Measurements from ENCODE around the gene METAP1D. TPM values are rescaled to one million over a fixed set of nuclear protein-coding genes. Genes with fewer than 3 reads are reported as not detected.
"Not testable (repeated sequence)": the region's sequence is repeated elsewhere in the genome, so short reads cannot be mapped to it uniquely, and the experiment has no call there.

METAP1D gene
- total RNA-seq, 2 experiments from 2014 or later = 4.9 to 5.5 TPM

DNA sequence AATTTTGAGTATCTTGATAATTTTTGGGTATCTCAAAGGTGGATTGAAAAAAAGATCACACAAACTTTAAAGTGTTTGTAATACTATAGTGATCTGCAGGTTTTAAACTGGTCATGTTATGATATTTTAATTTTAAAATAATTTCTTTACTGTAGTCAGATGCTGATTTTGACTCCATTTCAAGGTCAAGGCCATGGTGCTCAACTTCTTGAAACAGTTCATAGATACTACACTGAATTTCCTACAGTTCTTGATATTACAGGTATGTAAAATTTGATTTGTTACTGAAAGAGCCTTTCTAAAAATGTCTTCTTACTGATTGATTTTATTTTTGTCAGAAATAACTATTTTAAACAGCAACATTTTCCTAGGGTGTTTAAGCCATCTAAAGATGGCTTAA lies 33.1 kb upstream of the METAP1D start:
- peaks cover 31% of the 10 kb centered on the region for H3K36me3 Mint-ChIP-seq (ENCODE audit: low read depth)
- ChIA-PET CTCF (no interaction called here), POLR2A (no interaction called here)
- H3K4me1 Mint-ChIP-seq = peaks cover 33% of the 10 kb centered on the region
- no peaks in the 10 kb centered on the region for H3K9me3 Mint-ChIP-seq
- DNase-seq = no peak
- H3K27ac Mint-ChIP-seq = no peak overlapping the region
- no peaks in the 10 kb centered on the region for H3K27me3 Mint-ChIP-seq
- no peak overlapping the region for H3K4me3 Mint-ChIP-seq

DNA sequence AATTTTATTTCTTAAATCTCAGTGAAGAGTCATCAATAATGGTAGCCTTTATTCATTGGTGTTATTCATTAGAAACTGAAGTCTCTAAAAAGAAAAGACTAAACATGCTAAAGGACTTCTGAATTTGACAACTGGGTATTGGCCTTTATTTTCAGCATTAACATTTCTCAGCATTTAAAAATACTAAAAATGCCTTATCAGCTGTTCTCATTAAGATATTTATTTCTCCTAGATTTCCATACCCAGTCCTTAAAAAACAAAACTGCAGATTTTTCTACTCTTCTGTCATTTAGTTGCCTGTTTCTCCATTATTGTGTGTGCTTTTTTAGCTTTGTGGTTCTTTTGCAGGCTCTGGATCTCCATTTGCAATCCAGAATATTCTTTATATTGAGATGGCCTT lies 31.2 kb upstream of the METAP1D start:
- no peaks in the 10 kb centered on the region for H3K9me3 Mint-ChIP-seq
- CTCF ChIA-PET = interaction anchor here (1.5 kb wide), 1 partner anchor 9 kb away, joined by 4 read pairs; no protein-coding TSS in a partner anchor
- H3K36me3 Mint-ChIP-seq (ENCODE audit: low read depth) = peaks cover 40% of the 10 kb centered on the region
- H3K4me1 Mint-ChIP-seq = peaks cover 34% of the 10 kb centered on the region
- no peak for DNase-seq
- no peak overlapping the region for H3K27ac Mint-ChIP-seq
- no peaks in the 10 kb centered on the region for H3K27me3 Mint-ChIP-seq
- POLR2A ChIA-PET = no interaction called here
- no peak overlapping the region for H3K4me3 Mint-ChIP-seq

DNA sequence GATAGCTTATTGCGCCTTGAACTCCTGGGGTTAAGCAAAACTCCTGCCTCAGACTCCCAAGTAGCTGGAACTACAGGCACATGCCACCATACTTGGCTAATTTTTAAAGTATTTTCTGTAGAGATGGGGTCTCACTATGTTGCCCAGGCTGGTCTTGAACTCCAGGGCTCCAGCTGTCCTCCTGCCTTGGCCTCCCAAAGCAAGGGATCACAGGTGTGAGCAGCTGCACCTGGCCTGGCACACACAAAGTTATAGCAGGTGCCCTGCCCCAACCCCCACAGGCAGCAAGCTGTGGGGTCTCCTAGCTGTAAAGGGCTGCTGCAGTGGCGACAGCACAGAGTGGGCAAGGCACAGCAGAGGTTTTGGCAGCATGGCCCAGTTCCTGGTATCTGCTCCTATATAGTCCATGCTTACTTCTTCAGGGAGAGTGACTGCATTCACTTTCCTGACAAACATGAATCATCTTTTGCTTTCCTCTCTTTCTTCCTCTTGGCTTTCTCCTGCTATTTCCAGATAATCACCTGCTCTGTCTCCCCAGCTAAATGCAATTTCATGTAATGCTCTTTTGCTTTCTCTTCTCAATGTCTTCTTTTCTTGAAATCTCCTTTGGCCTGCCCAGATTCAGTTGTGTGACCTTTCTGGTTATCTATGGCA lies 27.3 kb upstream of the METAP1D start:
- CTCF ChIA-PET = interaction anchor here (0.9 kb wide), 1 partner anchor 48 kb away, joined by 4 read pairs; no protein-coding TSS in a partner anchor
- Mint-ChIP-seq H3K27me3 (no peaks in the 10 kb centered on the region), H3K27ac (no peak overlapping the region), H3K9me3 (no peaks in the 10 kb centered on the region), H3K4me1 (peaks cover 6% of the 10 kb centered on the region), H3K4me3 (no peak overlapping the region), H3K36me3 (ENCODE audit: low read depth) (peaks cover 41% of the 10 kb centered on the region)
- POLR2A ChIA-PET = no interaction called here
- DNase-seq = no peak

GRCh38 chr2:171979103-171979502 lies 20.6 kb upstream of the METAP1D start:
- no peak for DNase-seq
- ChIA-PET CTCF (no interaction called here), POLR2A (no interaction called here)
- no peaks in the 10 kb centered on the region for H3K4me1 Mint-ChIP-seq
- H3K4me3 Mint-ChIP-seq = no peak overlapping the region
- no peaks in the 10 kb centered on the region for H3K27me3 Mint-ChIP-seq
- peaks cover 63% of the 10 kb centered on the region for H3K36me3 Mint-ChIP-seq (ENCODE audit: low read depth)
- no peak overlapping the region for H3K27ac Mint-ChIP-seq
- H3K9me3 Mint-ChIP-seq = no peaks in the 10 kb centered on the region

GRCh38 chr2:171983924-171984323 lies 15.8 kb upstream of the METAP1D start:
- DNase-seq, H3K4me1 Mint-ChIP-seq, H3K27ac Mint-ChIP-seq, POLR2A ChIA-PET, H3K4me3 Mint-ChIP-seq, H3K9me3 Mint-ChIP-seq, CTCF ChIA-PET, H3K27me3 Mint-ChIP-seq: not testable (repeated sequence)
- peaks cover 41% of the 10 kb centered on the region for H3K36me3 Mint-ChIP-seq (ENCODE audit: low read depth)

DNA sequence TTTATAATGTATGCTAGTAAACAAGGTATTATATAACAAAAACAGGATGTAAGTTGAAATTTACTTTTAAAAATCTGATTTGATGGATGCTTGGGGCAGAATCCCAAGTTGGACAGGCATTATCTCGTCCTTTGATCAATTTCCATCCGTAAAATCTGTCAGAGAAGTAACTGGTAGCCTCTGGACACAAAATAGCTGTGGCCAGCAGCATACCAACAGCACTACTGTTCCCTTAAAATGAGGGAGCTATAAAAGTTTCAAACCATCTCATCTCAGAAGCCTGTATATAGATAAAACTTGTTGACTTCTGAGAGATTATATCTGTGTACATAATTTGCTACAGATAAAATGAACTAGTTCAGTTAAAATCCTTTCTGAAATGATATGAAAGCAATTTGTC lies 14.7 kb upstream of the METAP1D start:
- POLR2A ChIA-PET = interaction anchor here (0.6 kb wide), 1 partner anchor 1215 kb away, joined by 3 read pairs; the partner anchor contains the start of gene ERICH2
- Mint-ChIP-seq H3K4me1 (no peaks in the 10 kb centered on the region), H3K27me3 (no peaks in the 10 kb centered on the region)

GRCh38 chr2:171986778-171987177 lies 13.0 kb upstream of the METAP1D start:
- Mint-ChIP-seq H3K4me3 (no peak overlapping the region), H3K27ac (no peak overlapping the region), H3K4me1 (no peaks in the 10 kb centered on the region), H3K27me3 (no peaks in the 10 kb centered on the region), H3K36me3 (ENCODE audit: low read depth) (peaks cover 26% of the 10 kb centered on the region), H3K9me3 (no peaks in the 10 kb centered on the region)
- POLR2A ChIA-PET = interaction anchor here (0.6 kb wide), 1 partner anchor 1030 kb away, joined by 5 read pairs; no protein-coding TSS in a partner anchor
- DNase-seq = no peak
- CTCF ChIA-PET = no interaction called here

More for the DNA sequence above, 14.7 kb upstream of the METAP1D start:
- Mint-ChIP-seq H3K9me3 (no peaks in the 10 kb centered on the region), H3K4me3 (no peak overlapping the region), H3K27ac (no peak overlapping the region), H3K36me3 (ENCODE audit: low read depth) (peaks cover 33% of the 10 kb centered on the region)
- CTCF ChIA-PET = no interaction called here
- no peak for DNase-seq

DNA sequence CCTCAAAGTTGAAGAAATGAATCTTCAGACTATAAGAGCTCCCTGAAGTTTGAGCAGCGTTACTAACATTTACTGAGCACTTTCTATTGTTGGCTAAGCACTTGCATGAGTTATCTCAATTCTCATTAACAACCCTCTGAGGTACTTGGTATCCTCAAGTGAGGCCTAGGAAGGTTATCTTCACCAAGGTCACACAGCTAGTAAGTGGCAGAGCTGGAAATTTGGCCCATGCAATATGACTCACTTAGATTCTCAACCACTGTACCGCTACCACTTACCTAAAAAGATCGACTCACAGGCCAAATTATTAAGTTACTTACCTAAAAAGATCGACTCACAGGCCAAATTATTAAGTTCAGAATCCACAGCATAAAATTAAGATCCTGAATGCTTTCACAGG lies 8.7 kb upstream of the METAP1D start:
- Mint-ChIP-seq H3K9me3 (no peaks in the 10 kb centered on the region), H3K27ac (no peak overlapping the region), H3K4me3 (no peak overlapping the region), H3K27me3 (peaks cover 10% of the 10 kb centered on the region), H3K4me1 (no peaks in the 10 kb centered on the region), H3K36me3 (ENCODE audit: low read depth) (peaks cover 2% of the 10 kb centered on the region)
- ChIA-PET POLR2A (interaction anchor here (0.6 kb wide), 1 partner anchor 321 kb away, joined by 3 read pairs; no protein-coding TSS in a partner anchor), CTCF (interaction anchor here (1.3 kb wide), 1 partner anchor 9 kb away, joined by 3 read pairs; no protein-coding TSS in a partner anchor)
- DNase-seq = no peak

GRCh38 chr2:171995586-171995985 lies 4.2 kb upstream of the METAP1D start:
- peaks cover 24% of the 10 kb centered on the region for H3K27me3 Mint-ChIP-seq
- POLR2A ChIA-PET = no interaction called here
- CTCF ChIA-PET = no interaction called here

GRCh38 chr2:171996021-171996420 lies 3.7 kb upstream of the METAP1D start:
- DNase-seq = no peak
- POLR2A ChIA-PET = interaction anchor here (0.5 kb wide), 1 partner anchor 119 kb away, joined by 3 read pairs; no protein-coding TSS in a partner anchor
- H3K4me3 Mint-ChIP-seq = no peak overlapping the region
- H3K27ac Mint-ChIP-seq = no peak overlapping the region
- no peaks in the 10 kb centered on the region for H3K36me3 Mint-ChIP-seq (ENCODE audit: low read depth)
- CTCF ChIA-PET = no interaction called here
- H3K27me3 Mint-ChIP-seq = peaks cover 24% of the 10 kb centered on the region
- H3K4me1 Mint-ChIP-seq = peaks cover 21% of the 10 kb centered on the region
- H3K9me3 Mint-ChIP-seq = no peaks in the 10 kb centered on the region

More at GRCh38 chr2:171995586-171995985, 4.2 kb upstream of the METAP1D start:
- Mint-ChIP-seq H3K36me3 (ENCODE audit: low read depth) (no peaks in the 10 kb centered on the region), H3K27ac (no peak overlapping the region), H3K4me1 (peaks cover 17% of the 10 kb centered on the region), H3K4me3 (no peak overlapping the region), H3K9me3 (no peaks in the 10 kb centered on the region)
- DNase-seq = no peak

DNA sequence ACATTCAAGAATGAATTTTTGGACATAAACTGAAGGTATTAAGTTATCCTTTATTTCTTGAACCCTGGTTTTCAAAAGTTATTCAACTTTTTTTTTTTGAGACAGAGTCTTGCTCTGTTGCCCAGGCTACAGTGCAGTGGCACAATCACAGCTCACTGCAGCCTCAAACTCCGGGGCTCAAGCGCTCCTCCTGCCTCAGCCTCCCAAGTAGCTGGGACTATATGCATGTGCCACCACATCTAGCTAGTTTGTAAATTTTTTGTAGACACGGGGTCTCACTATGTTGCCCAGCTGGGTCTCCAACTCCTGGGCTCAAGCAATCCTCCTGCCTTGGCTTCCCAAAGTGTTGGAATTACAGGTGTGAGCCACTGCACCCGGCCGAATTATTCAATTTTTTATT lies 2.7 kb upstream of the METAP1D start:
- POLR2A ChIA-PET; H3K27ac Mint-ChIP-seq; H3K36me3 Mint-ChIP-seq (ENCODE audit: low read depth); H3K9me3 Mint-ChIP-seq; DNase-seq; H3K4me3 Mint-ChIP-seq; CTCF ChIA-PET: not testable (repeated sequence)
- peaks cover 22% of the 10 kb centered on the region for H3K4me1 Mint-ChIP-seq
- peaks cover 24% of the 10 kb centered on the region for H3K27me3 Mint-ChIP-seq

DNA sequence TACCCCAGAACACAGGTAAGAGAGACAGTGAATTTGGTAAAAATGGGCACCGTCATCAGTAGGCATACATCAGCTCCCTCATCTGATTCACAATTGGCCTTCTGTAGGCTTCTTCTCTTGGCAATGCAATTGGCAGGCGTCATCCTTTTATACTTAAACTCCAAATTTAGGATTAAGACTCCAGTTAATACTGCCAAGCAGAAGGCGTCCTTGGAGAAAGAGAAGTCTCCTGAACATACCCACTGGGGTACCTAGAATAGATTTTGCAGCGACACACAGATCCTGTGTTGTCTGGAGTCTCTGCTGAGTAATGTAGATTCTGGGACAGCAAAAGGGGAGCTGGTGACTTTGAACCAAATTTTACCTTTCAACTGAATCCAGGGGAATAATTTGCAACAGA lies 592 bp upstream of the METAP1D start:
- no peaks in the 10 kb centered on the region for H3K9me3 Mint-ChIP-seq
- peak overlapping the region; percentile 80 for H3K4me3 Mint-ChIP-seq
- ChIA-PET CTCF (interaction anchor here (2.7 kb wide), 1 partner anchor 14 kb away, joined by 8 read pairs; no protein-coding TSS in a partner anchor), POLR2A (no interaction called here)
- H3K36me3 Mint-ChIP-seq (ENCODE audit: low read depth) = no peaks in the 10 kb centered on the region
- H3K4me1 Mint-ChIP-seq = peaks cover 22% of the 10 kb centered on the region
- peak overlapping the region; percentile 76 for H3K27ac Mint-ChIP-seq
- H3K27me3 Mint-ChIP-seq = peaks cover 24% of the 10 kb centered on the region
- DNase-seq = no peak

DNA sequence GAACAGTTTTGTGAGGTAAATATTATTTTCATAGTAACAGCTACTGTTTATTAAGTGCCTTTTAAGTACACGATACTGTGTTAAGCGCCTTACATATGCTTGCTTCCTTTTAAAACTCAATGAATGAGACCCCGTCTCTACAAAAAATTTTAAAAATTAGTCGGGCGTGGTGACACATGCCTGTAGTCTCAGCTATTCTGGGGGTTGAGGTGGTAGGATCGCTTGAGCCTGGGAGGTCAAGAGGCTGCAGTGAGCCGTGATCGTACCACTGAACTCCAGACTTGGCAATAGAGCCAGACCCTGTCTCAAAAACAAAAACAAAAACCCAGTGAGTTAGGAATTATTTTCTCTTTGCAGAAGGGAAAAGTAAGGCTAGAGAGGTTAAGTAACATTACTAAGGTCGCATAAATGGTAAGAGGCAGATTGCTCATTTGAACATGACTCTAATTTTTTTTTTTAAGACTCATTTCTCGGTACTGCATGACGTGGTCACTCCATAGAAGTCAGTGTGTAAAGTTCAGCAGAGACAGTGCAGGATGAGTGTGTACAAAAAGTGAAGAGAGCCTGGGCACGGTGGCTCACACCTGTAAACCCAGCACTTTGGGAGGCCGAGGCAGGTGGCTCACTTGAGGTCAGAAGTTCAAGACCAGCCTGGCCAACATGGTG lies 1.1 kb downstream of the METAP1D start:
- Mint-ChIP-seq H3K36me3 (ENCODE audit: low read depth) (no peaks in the 10 kb centered on the region), H3K4me3 (peak overlapping the region; percentile 80), H3K27me3 (peaks cover 14% of the 10 kb centered on the region), H3K27ac (peak overlapping the region; percentile 88), H3K4me1 (peaks cover 22% of the 10 kb centered on the region), H3K9me3 (no peaks in the 10 kb centered on the region)
- POLR2A ChIA-PET = interaction anchor here (0.9 kb wide), 1 partner anchor 78 kb away, joined by 4 read pairs; the partner anchor contains the start of gene HAT1
- CTCF ChIA-PET = interaction anchor here (0.6 to 2.7 kb wide), 2 partner anchors 12 to 481 kb away, joined by 4 to 8 read pairs; no protein-coding TSS in a partner anchor
- DNase-seq = no peak
